ENCODE data around the gene CABP7.

Gene CABP7

DNA sequence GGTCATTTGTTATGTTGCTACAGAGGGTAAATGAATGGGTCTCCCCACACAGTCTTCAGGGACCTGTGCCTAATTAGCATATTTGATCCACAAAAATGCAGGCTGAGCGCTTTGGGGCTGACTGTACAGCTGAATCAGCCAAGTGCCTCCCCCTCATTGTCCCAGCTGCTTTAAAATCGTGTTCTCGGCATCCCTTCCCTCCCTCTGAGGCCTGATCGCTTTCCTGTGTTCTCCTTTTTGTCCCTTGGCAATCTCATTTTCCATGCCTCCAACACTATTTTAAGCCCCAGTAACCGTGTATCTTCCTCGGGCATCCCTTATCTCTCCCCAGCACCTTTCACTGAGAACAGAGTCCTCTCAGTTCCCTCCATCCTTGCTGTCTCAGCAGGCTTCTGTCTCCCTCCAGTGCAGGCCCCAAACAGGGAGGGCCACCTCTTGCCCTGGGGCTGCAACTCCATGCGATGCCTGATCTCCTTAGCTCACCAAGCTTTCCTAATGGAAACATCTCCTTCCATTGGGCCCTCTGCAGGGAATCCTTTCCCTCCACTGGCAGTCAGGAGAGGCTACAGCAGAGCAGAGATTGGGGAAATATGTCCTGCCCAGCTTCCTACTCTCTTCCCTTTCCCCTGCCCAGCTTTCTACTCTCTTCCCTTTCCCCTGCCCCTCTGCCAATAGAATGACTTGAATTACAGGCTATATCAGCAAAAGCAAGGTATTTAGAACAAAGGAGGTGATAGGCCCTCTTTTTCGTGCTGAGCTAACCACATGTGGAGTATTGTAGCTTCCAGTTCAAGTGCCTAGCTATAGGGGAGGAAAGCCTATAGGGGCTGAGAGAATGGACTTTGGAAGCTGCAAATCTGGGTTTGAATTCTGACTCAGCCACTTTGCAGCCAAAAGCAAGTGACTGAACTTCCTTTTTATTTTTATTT is 61.2 kb downstream of the CABP7 start:
- DNase-seq: no peak

Data from NCI-H1417 treated with DMSO at 0.1 percent for 48 hours (cell line).